ENCODE measurements around the gene SMIM30.
"Not testable (repeated sequence)": the region's sequence is repeated elsewhere in the genome, so short reads cannot be mapped to it uniquely, and the experiment has no call there.

The SMIM30 gene, protein sequence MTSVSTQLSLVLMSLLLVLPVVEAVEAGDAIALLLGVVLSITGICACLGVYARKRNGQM

DNA sequence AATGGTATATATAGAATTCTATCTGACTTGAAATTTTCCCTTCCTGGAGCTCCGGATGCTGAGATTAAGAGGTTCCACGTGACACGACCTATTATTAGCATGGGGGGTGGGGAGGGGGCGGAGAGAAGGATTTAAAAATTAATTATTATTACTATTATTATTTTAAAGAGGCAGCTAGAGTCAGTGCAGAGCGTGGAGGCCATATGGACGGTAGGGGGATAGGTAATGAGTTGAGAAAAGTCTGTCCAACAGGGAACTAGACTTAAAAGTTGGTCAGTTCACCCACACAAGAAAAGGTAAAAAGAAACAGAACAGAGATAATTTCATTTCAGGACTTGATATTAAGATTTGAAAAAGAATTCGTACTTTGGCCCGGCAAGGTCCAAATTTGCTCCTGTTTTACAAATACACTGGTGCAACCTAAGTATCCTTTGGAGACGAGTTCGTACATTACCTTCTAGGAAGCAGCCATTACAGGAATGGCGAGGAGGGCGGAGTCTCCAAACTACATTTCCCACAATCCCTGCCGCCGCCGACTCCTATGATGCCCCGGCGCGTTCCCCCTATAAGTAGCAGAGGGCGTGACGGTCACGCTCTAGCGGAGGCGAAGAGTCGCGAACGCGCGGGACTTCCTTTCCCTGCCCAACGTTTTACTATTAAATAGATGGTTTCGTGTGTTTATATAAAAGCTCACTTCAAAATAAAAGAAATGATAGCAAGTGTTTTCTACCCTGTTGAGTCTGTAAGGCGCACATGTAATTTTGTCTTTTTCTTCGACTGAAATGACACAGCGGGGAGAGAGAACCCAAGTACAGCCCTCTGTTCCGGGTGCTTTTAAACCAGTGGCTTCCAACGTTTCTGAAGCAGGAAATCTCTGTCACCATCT is at the start of gene SMIM30:
Gene SMIM30, minus strand, starts transcription at position 481 of the 886 bp plus-strand sequence. CDS start 976 bp downstream, outside the sequence.
- Histone ChIP-seq H3K27ac (peak within 1 kb of the TSS; percentile 41 to 53), H3K4me3 (peak within 1 kb of the TSS; percentile 62)
- DNase-seq (ENCODE audit: low spot score), result peak; percentile 91
- TF ChIP-seq, protein P1, sequence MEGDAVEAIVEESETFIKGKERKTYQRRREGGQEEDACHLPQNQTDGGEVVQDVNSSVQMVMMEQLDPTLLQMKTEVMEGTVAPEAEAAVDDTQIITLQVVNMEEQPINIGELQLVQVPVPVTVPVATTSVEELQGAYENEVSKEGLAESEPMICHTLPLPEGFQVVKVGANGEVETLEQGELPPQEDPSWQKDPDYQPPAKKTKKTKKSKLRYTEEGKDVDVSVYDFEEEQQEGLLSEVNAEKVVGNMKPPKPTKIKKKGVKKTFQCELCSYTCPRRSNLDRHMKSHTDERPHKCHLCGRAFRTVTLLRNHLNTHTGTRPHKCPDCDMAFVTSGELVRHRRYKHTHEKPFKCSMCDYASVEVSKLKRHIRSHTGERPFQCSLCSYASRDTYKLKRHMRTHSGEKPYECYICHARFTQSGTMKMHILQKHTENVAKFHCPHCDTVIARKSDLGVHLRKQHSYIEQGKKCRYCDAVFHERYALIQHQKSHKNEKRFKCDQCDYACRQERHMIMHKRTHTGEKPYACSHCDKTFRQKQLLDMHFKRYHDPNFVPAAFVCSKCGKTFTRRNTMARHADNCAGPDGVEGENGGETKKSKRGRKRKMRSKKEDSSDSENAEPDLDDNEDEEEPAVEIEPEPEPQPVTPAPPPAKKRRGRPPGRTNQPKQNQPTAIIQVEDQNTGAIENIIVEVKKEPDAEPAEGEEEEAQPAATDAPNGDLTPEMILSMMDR (IDR thresholded peaks at IDR 0.05), result no peak

DNA sequence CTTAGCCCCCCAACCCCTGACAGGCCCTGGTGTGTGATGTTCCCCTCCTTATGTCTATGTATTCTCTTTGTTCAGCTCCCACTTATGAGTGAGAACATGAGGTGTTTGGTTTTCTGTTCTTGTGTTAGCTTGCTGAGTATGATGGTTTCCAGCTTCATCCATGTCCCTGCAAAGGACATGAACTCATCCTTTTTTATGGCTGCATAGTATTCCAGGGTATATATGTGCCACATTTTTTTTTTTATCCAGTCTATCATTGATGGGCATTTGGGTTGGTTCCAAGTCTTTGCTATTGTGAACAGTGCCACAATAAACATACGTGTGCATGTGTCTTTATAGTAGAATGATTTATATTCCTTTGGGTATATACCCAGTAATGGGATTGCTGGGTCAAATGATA is 47.8 kb upstream of the SMIM30 start:
- H3K4me3 ChIP-seq; DNase-seq (ENCODE audit: low spot score); H3K27ac ChIP-seq: not testable (repeated sequence)

DNA sequence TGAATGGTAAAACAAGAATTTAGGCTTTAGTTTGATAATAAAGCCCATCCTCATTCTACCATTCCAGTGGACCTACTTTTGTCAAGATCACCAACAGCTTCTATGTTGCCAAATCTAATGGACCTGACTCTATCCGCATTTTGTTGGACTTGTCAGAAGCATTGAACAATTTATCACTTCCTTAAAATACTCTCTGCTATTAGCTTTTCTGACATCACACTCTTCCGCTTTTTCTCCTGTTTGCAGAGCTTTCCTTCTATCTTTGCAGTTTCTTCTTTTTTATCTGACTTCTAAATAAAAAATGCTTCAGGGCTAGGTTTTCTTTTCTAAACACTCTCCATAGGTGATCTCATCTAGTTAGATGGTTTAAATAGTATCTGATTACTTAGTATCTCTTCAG is 42.7 kb upstream of the SMIM30 start:
- H3K4me3 ChIP-seq, result no peak overlapping the region
- H3K27ac ChIP-seq, result no peak overlapping the region
- no peak for DNase-seq (ENCODE audit: low spot score)
- TF ChIP-seq, protein P1 (IDR thresholded peaks at IDR 0.05), result no peak

DNA sequence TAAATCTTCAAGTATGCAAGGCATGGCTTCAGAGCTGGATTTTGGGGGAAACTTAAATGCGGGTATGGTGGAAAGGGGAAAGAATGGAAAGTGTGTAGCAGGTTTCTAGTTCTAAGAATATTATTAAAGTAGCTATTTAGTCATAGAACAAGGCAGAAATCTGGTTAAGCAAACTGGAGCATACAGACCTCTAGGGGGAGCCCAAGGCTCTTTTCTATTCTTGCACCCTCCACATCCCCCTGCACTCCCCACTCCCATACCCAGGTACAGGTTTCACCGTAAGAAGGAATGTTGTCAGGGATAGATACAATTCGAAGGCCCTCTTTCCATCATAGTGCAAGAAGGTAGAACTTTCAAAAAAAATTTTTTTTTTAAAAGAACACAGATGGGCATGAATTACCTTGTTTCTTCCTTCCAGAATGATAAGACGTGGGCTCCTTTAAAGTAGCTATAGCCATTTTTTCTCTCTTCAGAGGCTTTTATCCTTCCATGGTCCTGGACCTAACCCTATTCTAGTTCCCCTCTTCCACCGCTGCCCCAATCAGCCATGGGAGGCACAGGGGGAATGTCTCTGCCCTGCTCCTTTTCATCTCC is 41.5 kb upstream of the SMIM30 start:
- no peak overlapping the region for H3K27ac ChIP-seq
- TF ChIP-seq, protein P1 (IDR thresholded peaks at IDR 0.05), result no peak
- H3K4me3 ChIP-seq, result no peak overlapping the region
- no peak for DNase-seq (ENCODE audit: low spot score)

DNA sequence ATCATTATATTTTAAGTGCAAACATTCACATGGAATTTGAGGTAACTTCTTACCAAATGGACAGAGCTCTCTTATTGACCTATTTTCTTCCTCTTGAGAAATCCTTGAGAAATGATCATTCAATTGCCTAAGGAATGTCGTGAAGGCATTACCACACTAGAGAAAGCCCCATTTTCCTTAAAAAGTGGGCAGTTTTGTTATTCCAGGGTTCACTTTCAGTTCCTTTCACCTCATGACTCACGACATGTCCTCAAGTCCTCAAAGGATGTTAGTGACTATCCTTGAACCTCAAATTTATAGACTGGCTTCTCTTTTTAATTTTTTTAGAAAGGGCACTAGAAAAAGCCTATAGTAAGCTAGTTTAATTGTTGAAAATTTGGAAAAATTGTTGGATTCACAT is 40.4 kb upstream of the SMIM30 start:
- TF ChIP-seq, protein P1 (IDR thresholded peaks at IDR 0.05), result no peak
- Histone ChIP-seq H3K27ac (no peak overlapping the region), H3K4me3 (no peak overlapping the region)
- DNase-seq (ENCODE audit: low spot score), result no peak

DNA sequence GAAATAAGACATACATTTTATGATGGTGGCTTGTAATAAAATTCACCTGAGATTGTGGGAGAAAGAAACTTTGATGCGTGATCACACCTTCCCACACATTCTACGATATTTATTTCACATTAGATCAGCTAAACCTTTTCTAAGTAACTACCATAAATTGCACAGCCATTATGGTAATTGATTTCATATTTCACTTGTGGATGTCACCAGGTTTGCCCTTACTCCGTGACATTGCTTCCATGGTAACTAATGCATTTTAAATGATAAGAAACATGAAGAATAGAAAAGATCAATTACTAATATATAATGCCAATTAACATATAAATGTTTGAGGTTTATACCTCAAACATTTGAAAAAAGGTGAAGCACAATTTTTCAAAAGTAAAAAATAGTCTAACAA is 35.8 kb upstream of the SMIM30 start:
- no peak overlapping the region for H3K27ac ChIP-seq
- H3K4me3 ChIP-seq, result no peak overlapping the region
- TF ChIP-seq, protein P1 (IDR thresholded peaks at IDR 0.05), result no peak
- no peak for DNase-seq (ENCODE audit: low spot score)

DNA sequence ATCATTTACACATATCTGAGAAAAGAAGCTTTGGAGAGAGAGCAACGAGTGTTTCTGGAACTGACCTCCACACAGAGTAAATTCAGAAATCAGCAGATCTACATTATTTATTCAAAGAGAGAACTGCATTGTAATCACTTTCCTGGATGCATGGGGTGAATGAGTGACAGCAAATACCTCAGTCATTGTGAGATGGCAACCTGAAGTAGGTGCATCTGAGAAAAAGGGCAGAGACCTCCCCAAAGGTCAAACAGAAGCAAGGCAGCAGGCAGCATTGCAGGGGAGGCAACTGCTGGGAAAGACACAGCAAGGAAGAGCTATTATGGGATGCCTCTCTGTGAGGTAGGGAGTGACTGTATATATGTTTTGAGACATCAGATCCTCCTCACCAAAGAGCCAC is 26.5 kb upstream of the SMIM30 start:
- TF ChIP-seq, protein P1 (IDR thresholded peaks at IDR 0.05), result no peak
- H3K4me3 ChIP-seq, result no peak overlapping the region
- no peak overlapping the region for H3K27ac ChIP-seq
- DNase-seq (ENCODE audit: low spot score), result no peak
